Measurements from ENCODE around the gene MAP3K14.

The MAP3K14 gene

GRCh38 chr17:45251931-45252330 is 64.9 kb downstream of the MAP3K14 start:
- POLR2A ChIA-PET (ENCODE audit: low non-redundant PET) = no interaction called here
- DNase-seq (ENCODE audit: low spot score) = no peak
- CTCF ChIA-PET = interaction anchor here (1.8 kb wide), 1 partner anchor 33 kb away, joined by 7 read pairs; no protein-coding TSS in a partner anchor
- TF ChIP-seq CTCF (conservative IDR thresholded peaks at IDR 0.05; ENCODE audit: low read depth) = no peak
- H3K27ac ChIP-seq = no peak overlapping the region

GRCh38 chr17:45248132-45248957 is 68.5 kb downstream of the MAP3K14 start:
- ChIA-PET CTCF (interaction anchor here (0.6 to 1.4 kb wide), 5 partner anchors 13 to 1438 kb away, joined by 3 to 5 read pairs (median 3); partner anchors contain the start of gene ACBD4), POLR2A (ENCODE audit: low non-redundant PET) (interaction anchor here (1.0 kb wide), 1 partner anchor 11 kb away, joined by 3 read pairs; no protein-coding TSS in a partner anchor)
- peak; percentile 84 for DNase-seq (ENCODE audit: low spot score)
- no peak for TF ChIP-seq CTCF (conservative IDR thresholded peaks at IDR 0.05; ENCODE audit: low read depth)
- H3K27ac ChIP-seq = peak overlapping the region; percentile 89

- ChIA-PET CTCF (interaction anchor here (0.6 to 1.5 kb wide), 7 partner anchors 12 to 1437 kb away, joined by 3 to 5 read pairs (median 3); partner anchors contain the start of gene ACBD4), POLR2A (ENCODE audit: low non-redundant PET) (interaction anchor here (1.0 kb wide), 1 partner anchor 12 kb away, joined by 3 read pairs; no protein-coding TSS in a partner anchor)
- DNase-seq (ENCODE audit: low spot score) = peak; percentile 98
- H3K27ac ChIP-seq = peak overlapping the region; percentile 89
- TF ChIP-seq CTCF (conservative IDR thresholded peaks at IDR 0.05; ENCODE audit: low read depth) = no peak
Observed at GRCh38 chr17:45247429-45248131, 69.2 kb downstream of the MAP3K14 start.

GRCh38 chr17:45246861-45247428 is 69.9 kb downstream of the MAP3K14 start:
- POLR2A ChIA-PET (ENCODE audit: low non-redundant PET) = no interaction called here
- DNase-seq (ENCODE audit: low spot score) = no peak
- TF ChIP-seq CTCF (conservative IDR thresholded peaks at IDR 0.05; ENCODE audit: low read depth) = peak; percentile 45
- H3K27ac ChIP-seq = peak overlapping the region; percentile 89
- CTCF ChIA-PET = interaction anchor here (0.7 to 1.5 kb wide), 5 partner anchors 16 to 1300 kb away, joined by 3 to 4 read pairs (median 3); no protein-coding TSS in a partner anchor

- TF ChIP-seq CTCF (conservative IDR thresholded peaks at IDR 0.05; ENCODE audit: low read depth) = no peak
- CTCF ChIA-PET = interaction anchor here (0.7 to 1.5 kb wide), 2 partner anchors 20 to 1300 kb away, joined by 3 to 4 read pairs; no protein-coding TSS in a partner anchor
Observed at GRCh38 chr17:45246338-45246737, 70.5 kb downstream of the MAP3K14 start.

More at GRCh38 chr17:45246338-45246737, 70.5 kb downstream of the MAP3K14 start:
- POLR2A ChIA-PET (ENCODE audit: low non-redundant PET) = no interaction called here
- no peak for DNase-seq (ENCODE audit: low spot score)
- peak overlapping the region; percentile 89 for H3K27ac ChIP-seq

Data from RWPE1 (cell line).